ENCODE measurements around the gene PRR33. TPM values are rescaled to one million over a fixed set of nuclear protein-coding genes. Genes with fewer than 3 reads are reported as not detected.

The PRR33 gene
- total RNA-seq, 1 experiment from 2014 or later = not detected

GRCh38 chr11:1916986-1917522 is 25.4 kb upstream of the PRR33 start:
- DNase-seq (ENCODE audit: low spot score) = no peak

DNA sequence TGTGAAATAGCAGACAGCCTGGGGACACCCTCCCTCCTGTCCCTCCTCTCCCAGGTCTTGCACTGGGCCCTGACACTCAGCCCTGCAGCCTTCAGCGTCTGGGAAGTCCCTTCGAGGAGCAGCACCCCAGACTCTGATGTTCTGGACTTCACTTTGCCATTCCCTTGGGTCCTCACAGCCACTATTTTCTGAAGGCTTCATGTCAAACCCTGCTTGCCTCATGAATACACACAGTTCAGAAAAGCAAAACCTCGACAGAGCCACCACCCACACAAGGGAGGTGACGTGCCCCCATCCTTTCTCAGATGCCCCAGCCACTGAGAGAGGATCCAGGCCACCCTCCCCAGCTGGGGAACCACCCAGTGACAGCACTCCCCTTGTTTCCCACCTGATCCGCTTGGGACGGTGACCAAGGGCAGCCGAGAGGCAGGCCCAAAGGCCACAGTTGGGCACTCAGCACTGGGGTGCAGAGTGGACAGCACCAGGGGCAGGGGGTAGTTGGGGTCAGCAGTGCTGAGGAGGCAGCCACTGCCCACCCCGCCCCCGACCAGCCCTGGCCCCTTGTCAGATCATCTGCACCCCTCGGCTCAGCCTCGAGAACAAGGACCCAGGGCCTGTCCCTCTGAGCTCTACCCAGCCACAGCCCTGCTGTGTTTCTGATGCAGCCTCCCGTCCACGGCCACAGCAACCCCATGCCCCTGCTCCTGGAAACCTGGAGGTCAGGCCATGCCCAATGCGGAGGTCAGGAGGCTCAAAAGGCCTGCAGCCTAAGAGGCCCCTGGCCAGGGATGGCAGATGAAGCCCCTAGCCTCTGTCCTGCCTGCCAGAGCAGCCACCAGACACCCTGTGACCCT is 24.7 kb upstream of the PRR33 start:
- DNase-seq (ENCODE audit: low spot score) = no peak

GRCh38 chr11:1915795-1916131 is 24.1 kb upstream of the PRR33 start:
- DNase-seq (ENCODE audit: low spot score) = no peak

GRCh38 chr11:1913271-1914060 is 21.8 kb upstream of the PRR33 start:
- DNase-seq (ENCODE audit: low spot score) = no peak

DNA sequence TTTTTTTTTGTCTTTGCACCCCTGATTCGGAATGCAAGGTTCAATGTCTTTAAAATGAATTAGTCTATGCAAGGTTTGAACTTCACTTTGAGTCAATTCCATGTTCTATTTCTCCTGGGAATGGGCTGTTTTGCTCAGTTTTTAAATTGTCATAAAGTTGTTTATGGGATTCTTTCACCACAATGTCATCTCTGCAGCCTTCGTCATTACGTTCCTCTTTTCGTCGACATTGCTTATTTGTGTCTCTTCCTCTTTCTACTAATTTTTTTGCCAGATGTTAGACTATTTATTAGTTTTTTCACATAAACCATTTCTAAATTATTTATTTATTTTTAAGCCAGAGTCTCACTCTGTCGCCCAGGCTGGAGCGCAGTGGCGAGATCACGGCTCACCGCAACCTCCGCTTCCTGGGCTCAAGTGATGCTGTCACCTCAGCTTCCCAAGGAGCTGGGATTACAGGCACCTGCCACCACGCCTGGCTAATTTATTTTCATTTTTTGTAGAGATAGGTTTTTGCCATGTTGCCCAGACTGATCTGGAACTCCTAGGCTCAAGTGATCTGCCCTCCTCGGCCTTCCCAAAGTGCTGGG is 20.7 kb upstream of the PRR33 start:
- DNase-seq (ENCODE audit: low spot score) = no peak

GRCh38 chr11:1909524-1909923 is 17.8 kb upstream of the PRR33 start:
- DNase-seq (ENCODE audit: low spot score) = no peak

- DNase-seq (ENCODE audit: low spot score) = no peak
Measured at GRCh38 chr11:1908618-1909017, 16.9 kb upstream of the PRR33 start.

DNA sequence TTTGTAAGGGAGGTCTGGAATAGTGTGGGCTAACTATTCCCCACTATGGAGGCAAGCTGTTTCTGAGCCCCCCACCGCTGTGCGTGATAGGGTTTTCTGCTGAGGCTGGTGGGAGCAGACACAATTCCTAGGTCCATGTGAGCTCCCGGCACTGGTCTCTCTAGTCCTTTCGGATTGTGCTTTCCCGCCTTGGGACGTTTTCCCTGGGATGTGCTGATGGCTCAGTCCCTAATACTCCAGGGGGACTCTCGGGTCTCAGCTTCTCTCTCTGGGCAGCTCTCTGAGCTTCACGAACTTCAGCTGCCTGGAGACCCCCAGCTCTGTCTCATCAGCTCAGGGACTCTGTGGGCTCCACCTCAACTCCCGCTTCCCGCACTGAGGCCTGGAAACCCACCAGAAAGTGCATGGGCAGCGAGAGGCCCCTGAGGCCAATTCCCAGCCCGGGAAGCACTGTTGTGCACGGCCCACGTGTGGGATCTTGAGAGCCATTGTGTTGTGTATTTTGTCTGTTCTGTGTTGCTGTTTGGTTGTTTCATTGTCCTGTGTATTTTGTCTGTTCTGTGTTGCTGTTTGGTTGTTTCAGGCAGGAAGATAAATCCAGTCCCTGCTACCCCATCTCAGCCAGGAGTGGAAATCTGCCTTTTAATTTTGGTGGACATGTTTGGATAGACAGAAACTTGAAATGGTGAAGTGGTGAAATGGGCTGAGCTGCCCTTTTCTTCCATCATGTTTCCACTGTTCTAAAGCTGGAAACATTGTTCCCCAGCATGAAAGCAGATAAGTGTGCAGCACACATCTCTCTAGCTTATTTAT is 15.1 kb upstream of the PRR33 start:
- DNase-seq (ENCODE audit: low spot score) = no peak

DNA sequence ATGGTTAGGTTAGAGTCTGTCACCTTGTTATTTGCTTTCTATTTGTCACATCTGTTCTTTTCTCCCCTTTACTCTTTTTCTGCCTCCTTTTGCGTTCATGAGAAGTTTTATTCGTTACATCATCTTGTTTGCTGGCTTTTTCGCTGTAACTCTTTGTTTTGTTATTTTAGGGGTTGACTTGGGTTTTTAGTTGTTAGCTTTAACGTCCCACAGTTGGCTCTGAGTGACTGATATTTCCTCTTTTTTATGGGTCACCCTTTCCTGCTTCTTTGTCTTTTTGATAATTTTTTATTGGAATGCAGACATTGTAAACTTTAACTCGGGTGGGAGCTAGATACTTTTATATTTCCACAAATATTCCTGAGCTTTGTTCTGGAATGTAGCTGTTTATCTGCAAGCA is 14.5 kb upstream of the PRR33 start:
- DNase-seq (ENCODE audit: low spot score) = no peak

- DNase-seq (ENCODE audit: low spot score) = no peak
Measured at GRCh38 chr11:1899686-1900085, 8.0 kb upstream of the PRR33 start.

- no peak for DNase-seq (ENCODE audit: low spot score)
Measured at GRCh38 chr11:1899090-1899489, 7.4 kb upstream of the PRR33 start.

GRCh38 chr11:1896923-1897322 is 5.2 kb upstream of the PRR33 start:
- DNase-seq (ENCODE audit: low spot score) = no peak

GRCh38 chr11:1896468-1896867 is 4.8 kb upstream of the PRR33 start:
- no peak for DNase-seq (ENCODE audit: low spot score)

- no peak for DNase-seq (ENCODE audit: low spot score)
Measured at GRCh38 chr11:1894759-1895158, 3.1 kb upstream of the PRR33 start.

DNA sequence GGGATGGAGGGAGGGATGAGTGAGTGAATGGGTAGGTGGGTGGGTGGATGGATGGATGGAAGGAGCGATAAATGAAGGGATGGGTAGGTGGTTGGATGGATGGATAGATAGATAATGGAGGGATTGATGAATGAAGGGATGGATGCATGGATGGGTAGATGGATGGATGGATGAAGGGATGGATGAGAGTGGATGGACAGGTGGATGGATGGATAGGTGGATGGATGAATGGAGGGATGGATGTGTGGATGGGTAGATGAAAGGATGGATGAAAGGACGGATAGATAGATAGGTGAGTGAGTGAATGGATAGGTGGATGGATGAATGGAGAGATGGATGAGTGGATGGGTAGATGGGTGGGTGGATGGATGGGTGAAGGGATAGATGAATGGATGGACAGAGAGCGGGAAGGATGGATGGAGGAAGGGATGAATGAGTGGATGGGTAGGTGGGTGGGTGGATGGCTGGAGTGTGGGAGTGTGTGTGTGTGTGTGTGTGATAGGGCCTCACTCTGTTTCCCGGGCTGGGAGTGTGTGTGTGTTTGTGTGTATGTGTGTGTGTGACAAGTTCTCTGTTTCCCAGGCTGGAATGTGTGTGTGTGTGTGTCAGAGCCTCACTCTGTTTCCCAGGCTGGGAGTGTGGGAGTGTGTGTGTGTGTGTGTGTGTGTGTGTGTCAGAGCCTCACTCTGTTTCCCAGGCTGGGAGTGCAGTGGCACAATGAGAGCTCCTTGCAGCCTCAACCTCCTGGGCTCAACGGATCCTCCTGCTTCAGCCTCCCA is 2.1 kb upstream of the PRR33 start:
- no peak for DNase-seq (ENCODE audit: low spot score)

DNA sequence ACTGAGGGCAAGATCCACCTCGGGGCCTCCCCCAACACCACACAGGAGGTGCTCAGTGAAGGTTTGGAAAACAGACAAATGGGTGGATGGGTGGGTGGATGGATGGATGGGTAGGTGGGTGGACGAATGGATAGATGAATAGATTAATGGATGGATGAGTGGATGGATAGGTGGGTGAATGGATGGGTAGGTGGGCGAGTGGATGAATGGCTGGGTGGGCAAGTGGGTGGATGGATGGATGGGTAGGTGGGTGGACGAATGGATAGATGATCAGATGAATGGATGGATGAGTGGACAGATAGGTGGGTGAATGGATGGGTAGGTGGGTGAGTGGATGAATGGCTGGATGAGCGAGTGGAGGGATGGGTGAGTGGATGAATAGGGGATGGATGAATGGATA is 863 bp upstream of the PRR33 start:
- DNase-seq (ENCODE audit: low spot score) = no peak

GRCh38 chr11:1892116-1892515 is 421 bp upstream of the PRR33 start:
- DNase-seq (ENCODE audit: low spot score) = no peak

GRCh38 chr11:1890856-1891830 is 552 bp downstream of the PRR33 start:
- DNase-seq (ENCODE audit: low spot score) = no peak
